22Rv1 (cell line): ENCODE measurements around the gene SMIM13.

Experiments
- CTCF ChIP-seq: fragments of 450-650 bp; IDR thresholded peaks from 2 replicates; pipeline ENCODE4 v1.5.1; 2017; ENCODE audit warnings: mild to moderate bottlenecking
- ZFX ChIP-seq: fragments of 450-650 bp; IDR thresholded peaks from 2 replicates; pipeline ENCODE4 v1.6.1; 2017; ENCODE audit warnings: antibody characterized with exemption, borderline replicate concordance

DNA sequence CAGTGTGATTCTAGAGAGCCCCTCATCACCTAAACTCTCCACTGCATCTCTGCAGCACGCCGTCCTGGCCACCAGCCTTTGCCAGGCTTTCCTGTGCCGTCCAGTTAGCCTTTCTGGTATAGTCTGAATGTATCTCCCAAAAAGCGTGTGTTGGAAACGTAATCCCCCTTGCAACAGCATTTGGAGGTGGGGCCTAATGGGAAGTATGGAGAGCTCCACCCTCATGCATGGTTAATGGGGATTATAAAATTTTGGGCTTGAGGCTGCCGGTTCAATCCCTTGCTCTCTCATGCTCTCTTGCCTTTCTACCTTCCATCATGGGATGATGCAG lies 85.4 kb downstream of the SMIM13 start:
- no peak for TF ChIP-seq CTCF
- no peak for TF ChIP-seq ZFX
